ENCODE measurements around the gene USPL1. TPM values are rescaled to one million over a fixed set of nuclear protein-coding genes. Genes with fewer than 3 reads are reported as not detected.
A peak's percentile ranks its signal among the peaks of the same experiment; 100 is the strongest.

The USPL1 gene
- total and polyA plus RNA-seq, 2 experiments from 2014 or later, result 9.5 to 22.0 TPM

DNA sequence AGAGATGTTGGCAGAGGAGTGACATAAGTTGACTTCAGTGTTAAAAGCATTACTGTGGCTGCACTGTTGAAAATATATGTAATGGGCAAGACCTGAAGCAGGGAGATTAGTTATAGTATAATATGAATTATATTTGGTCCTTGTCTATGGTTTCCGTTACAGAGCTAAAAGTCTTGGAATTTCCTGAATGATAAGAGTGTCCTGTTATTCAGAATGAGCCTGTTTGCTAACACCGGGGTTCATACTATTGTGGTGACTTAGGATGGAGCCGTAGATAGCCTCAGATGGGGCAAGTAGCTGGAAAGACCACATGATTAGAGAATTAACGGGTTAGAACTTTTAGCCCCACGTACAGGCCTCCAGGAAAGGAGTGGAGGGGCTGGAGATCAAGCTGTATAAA, 5.7 kb downstream of the USPL1 start:
- Histone ChIP-seq H3K27ac (no peak overlapping the region), H3K9me2 (replicated peaks; ENCODE audit: insufficient read depth) (no peaks in the 10 kb centered on the region), H2AFZ (no peak overlapping the region), H4K20me1 (ENCODE audit: insufficient read depth, poor library complexity, severe bottlenecking) (no peaks in the 10 kb centered on the region), H3K79me2 (peaks cover 90% of the 10 kb centered on the region), H3K4me1 (ENCODE audit: insufficient read depth) (peaks cover 7% of the 10 kb centered on the region), H3K4me3 (no peak overlapping the region), H3K9me3 (ENCODE audit: low read depth) (no peaks in the 10 kb centered on the region), H3K36me3 (replicated peaks; ENCODE audit: insufficient read depth, low read depth) (no peaks in the 10 kb centered on the region), H3K27me3 (no peaks in the 10 kb centered on the region), H3K4me2 (no peak overlapping the region)
- DNase-seq (ENCODE audit: low spot score), result no peak
- WGBS (ENCODE audit: low lambda C conversion rate, missing lambda C conversion rate), result 86% methylated on average over 5 of the region's 5 CpGs
- TF ChIP-seq EZH2 (IDR thresholded peaks at IDR 0.05; ENCODE audit: borderline replicate concordance) (no peak), EZH2phosphoT487 (IDR thresholded peaks at IDR 0.05; ENCODE audit: low read depth, severe bottlenecking, unreplicated experiment) (no peak), CTCF (IDR thresholded peaks at IDR 0.05; ENCODE audit: poor library complexity) (no peak)

DNA sequence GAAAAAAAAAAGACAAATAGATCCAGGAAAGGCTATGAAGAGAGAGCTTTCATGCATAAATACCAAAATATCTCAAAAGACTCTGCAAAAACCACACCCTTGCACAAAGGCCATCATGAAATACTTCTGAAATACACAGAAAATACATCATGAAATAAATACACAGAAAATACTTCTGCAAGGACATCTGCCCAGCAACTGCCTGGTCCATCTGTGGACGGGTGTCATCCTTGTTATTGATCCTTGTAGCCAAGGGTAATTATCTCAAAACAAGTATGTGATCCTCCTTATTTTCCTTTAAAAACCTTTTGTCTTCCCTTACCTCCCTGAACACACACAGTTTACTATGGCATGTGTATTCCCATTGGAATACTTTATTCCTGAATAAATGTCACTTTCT, 6.9 kb downstream of the USPL1 start:
- H4K20me1 ChIP-seq (ENCODE audit: insufficient read depth, poor library complexity, severe bottlenecking), result no peaks in the 10 kb centered on the region
- WGBS (ENCODE audit: low lambda C conversion rate, missing lambda C conversion rate), result 86% methylated on average over 1 of the region's 1 CpG
- no peaks in the 10 kb centered on the region for H3K9me2 ChIP-seq (replicated peaks; ENCODE audit: insufficient read depth)
- H3K4me2 ChIP-seq, result no peak overlapping the region
- peaks cover 90% of the 10 kb centered on the region for H3K79me2 ChIP-seq
- TF ChIP-seq EZH2 (IDR thresholded peaks at IDR 0.05; ENCODE audit: borderline replicate concordance) (no peak), EZH2phosphoT487 (IDR thresholded peaks at IDR 0.05; ENCODE audit: low read depth, severe bottlenecking, unreplicated experiment) (no peak), CTCF (IDR thresholded peaks at IDR 0.05; ENCODE audit: poor library complexity) (no peak)
- H3K27ac ChIP-seq, result no peak overlapping the region
- no peak overlapping the region for H2AFZ ChIP-seq
- DNase-seq (ENCODE audit: low spot score), result no peak
- peaks cover 2% of the 10 kb centered on the region for H3K4me1 ChIP-seq (ENCODE audit: insufficient read depth)
- no peaks in the 10 kb centered on the region for H3K9me3 ChIP-seq (ENCODE audit: low read depth)
- no peaks in the 10 kb centered on the region for H3K36me3 ChIP-seq (replicated peaks; ENCODE audit: insufficient read depth, low read depth)
- H3K27me3 ChIP-seq, result no peaks in the 10 kb centered on the region
- no peak overlapping the region for H3K4me3 ChIP-seq

- no peak overlapping the region for H2AFZ ChIP-seq
- no peaks in the 10 kb centered on the region for H3K27me3 ChIP-seq
- H3K79me2 ChIP-seq, result peaks cover 82% of the 10 kb centered on the region
- no peaks in the 10 kb centered on the region for H3K36me3 ChIP-seq (replicated peaks; ENCODE audit: insufficient read depth, low read depth)
- DNase-seq (ENCODE audit: low spot score), result no peak
- H4K20me1 ChIP-seq (ENCODE audit: insufficient read depth, poor library complexity, severe bottlenecking), result no peaks in the 10 kb centered on the region
- no peak overlapping the region for H3K4me2 ChIP-seq
- no peak overlapping the region for H3K27ac ChIP-seq
- H3K4me1 ChIP-seq (ENCODE audit: insufficient read depth), result no peaks in the 10 kb centered on the region
- no peak overlapping the region for H3K4me3 ChIP-seq
- no peaks in the 10 kb centered on the region for H3K9me2 ChIP-seq (replicated peaks; ENCODE audit: insufficient read depth)
- no peak for TF ChIP-seq EZH2 (IDR thresholded peaks at IDR 0.05; ENCODE audit: borderline replicate concordance)
- no peaks in the 10 kb centered on the region for H3K9me3 ChIP-seq (ENCODE audit: low read depth)
Observed at GRCh38 chr13:30629527-30629926, 11.8 kb downstream of the USPL1 start.

- peak overlapping the region; percentile 20 for H3K27ac ChIP-seq
Observed at GRCh38 chr13:30633861-30634260, 16.1 kb downstream of the USPL1 start.

More at GRCh38 chr13:30633861-30634260, 16.1 kb downstream of the USPL1 start:
- no peaks in the 10 kb centered on the region for H3K9me3 ChIP-seq (ENCODE audit: low read depth)
- H3K4me3 ChIP-seq, result no peak overlapping the region
- 97% methylated on average over 4 of the region's 4 CpGs for WGBS (ENCODE audit: low lambda C conversion rate, missing lambda C conversion rate)
- H3K4me2 ChIP-seq, result no peak overlapping the region
- no peak for TF ChIP-seq CTCF (IDR thresholded peaks at IDR 0.05; ENCODE audit: poor library complexity)
- no peak for TF ChIP-seq EZH2phosphoT487 (IDR thresholded peaks at IDR 0.05; ENCODE audit: low read depth, severe bottlenecking, unreplicated experiment)
- TF ChIP-seq EZH2 (IDR thresholded peaks at IDR 0.05; ENCODE audit: borderline replicate concordance), result no peak
- H3K27me3 ChIP-seq, result no peaks in the 10 kb centered on the region
- no peak for DNase-seq (ENCODE audit: low spot score)
- H4K20me1 ChIP-seq (ENCODE audit: insufficient read depth, poor library complexity, severe bottlenecking), result no peaks in the 10 kb centered on the region
- H3K36me3 ChIP-seq (replicated peaks; ENCODE audit: insufficient read depth, low read depth), result no peaks in the 10 kb centered on the region
- H2AFZ ChIP-seq, result no peak overlapping the region
- no peaks in the 10 kb centered on the region for H3K9me2 ChIP-seq (replicated peaks; ENCODE audit: insufficient read depth)
- H3K79me2 ChIP-seq, result peaks cover 79% of the 10 kb centered on the region
- no peaks in the 10 kb centered on the region for H3K4me1 ChIP-seq (ENCODE audit: insufficient read depth)
